Breast epithelium (tissue), 3 donors: ENCODE data around the gene ACAT2.

Experiments used
- POLR2A ChIP-seq: fragments of 450-650 bp; IDR thresholded peaks from one replicate; pipeline ENCODE4 v1.6.1; 2016; ENCODE audit warnings: antibody characterized with exemption, mild to moderate bottlenecking, moderate library complexity
- TF ChIP-seq, protein P1 (sequence below), 3 donors: fragments of 450-650 bp; IDR thresholded peaks; one replicate each; pipeline ENCODE4 v1.5.1; 2016 to 2017; ENCODE audit warnings: antibody characterized with exemption in 3 of 3, mild to moderate bottlenecking in 3 of 3, moderate library complexity in 3 of 3

- TF ChIP-seq, protein P1, sequence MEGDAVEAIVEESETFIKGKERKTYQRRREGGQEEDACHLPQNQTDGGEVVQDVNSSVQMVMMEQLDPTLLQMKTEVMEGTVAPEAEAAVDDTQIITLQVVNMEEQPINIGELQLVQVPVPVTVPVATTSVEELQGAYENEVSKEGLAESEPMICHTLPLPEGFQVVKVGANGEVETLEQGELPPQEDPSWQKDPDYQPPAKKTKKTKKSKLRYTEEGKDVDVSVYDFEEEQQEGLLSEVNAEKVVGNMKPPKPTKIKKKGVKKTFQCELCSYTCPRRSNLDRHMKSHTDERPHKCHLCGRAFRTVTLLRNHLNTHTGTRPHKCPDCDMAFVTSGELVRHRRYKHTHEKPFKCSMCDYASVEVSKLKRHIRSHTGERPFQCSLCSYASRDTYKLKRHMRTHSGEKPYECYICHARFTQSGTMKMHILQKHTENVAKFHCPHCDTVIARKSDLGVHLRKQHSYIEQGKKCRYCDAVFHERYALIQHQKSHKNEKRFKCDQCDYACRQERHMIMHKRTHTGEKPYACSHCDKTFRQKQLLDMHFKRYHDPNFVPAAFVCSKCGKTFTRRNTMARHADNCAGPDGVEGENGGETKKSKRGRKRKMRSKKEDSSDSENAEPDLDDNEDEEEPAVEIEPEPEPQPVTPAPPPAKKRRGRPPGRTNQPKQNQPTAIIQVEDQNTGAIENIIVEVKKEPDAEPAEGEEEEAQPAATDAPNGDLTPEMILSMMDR (IDR thresholded peaks at IDR 0.05): no peak
- no peak for TF ChIP-seq POLR2A
Measured at GRCh38 chr6:159716247-159717096, 45.4 kb upstream of the ACAT2 start.
